ENCODE results near the gene MMP23B.
A peak's percentile ranks its signal among the peaks of the same experiment; 100 is the strongest.
"Not testable (repeated sequence)": the region's sequence is repeated elsewhere in the genome, so short reads cannot be mapped to it uniquely, and the experiment has no call there.

The MMP23B gene

GRCh38 chr1:1631782-1632420 lies at the start of gene MMP23B:
Gene MMP23B, plus strand, starts transcription at chr1:1632173. Its CDS starts 46 bp downstream, at chr1:1632219.
- Histone ChIP-seq H3K4me1 (peaks cover 37% of the 10 kb centered on the region), H3K4me3 (peak within 1 kb of the TSS; percentile 66), H3K27me3 (peaks cover 20% of the 10 kb centered on the region), H3K9ac (no peak within 1 kb of the TSS), H3K36me3 (peaks cover 12% of the 10 kb centered on the region), H3K9me3 (no peaks in the 10 kb centered on the region), H4K20me1 (peaks cover 7% of the 10 kb centered on the region), H3K4me2 (peak within 1 kb of the TSS; percentile 98), H3K27ac (no peak within 1 kb of the TSS)
- TF ChIP-seq Cebpa-rat (IDR thresholded peaks at IDR 0.05): no peak

GRCh38 chr1:1582585-1583346 lies 49.2 kb upstream of the MMP23B start:
- TF ChIP-seq Cebpa-rat (IDR thresholded peaks at IDR 0.05): no peak
- Histone ChIP-seq H3K9ac (no peak overlapping the region), H3K9me3 (no peaks in the 10 kb centered on the region), H3K27me3 (peaks cover 48% of the 10 kb centered on the region), H3K36me3 (no peaks in the 10 kb centered on the region), H3K4me3 (no peak overlapping the region), H4K20me1 (no peaks in the 10 kb centered on the region), H3K27ac (no peak overlapping the region), H3K4me1 (no peaks in the 10 kb centered on the region), H3K4me2 (no peak overlapping the region)

GRCh38 chr1:1583347-1584010 lies 48.5 kb upstream of the MMP23B start:
- no peaks in the 10 kb centered on the region for H4K20me1 ChIP-seq
- no peaks in the 10 kb centered on the region for H3K4me1 ChIP-seq
- H3K4me2 ChIP-seq: no peak overlapping the region
- H3K4me3 ChIP-seq: no peak overlapping the region
- H3K27me3 ChIP-seq: peaks cover 40% of the 10 kb centered on the region
- no peak overlapping the region for H3K9ac ChIP-seq
- no peak for TF ChIP-seq Cebpa-rat (IDR thresholded peaks at IDR 0.05)
- H3K36me3 ChIP-seq: no peaks in the 10 kb centered on the region
- no peak overlapping the region for H3K27ac ChIP-seq
- H3K9me3 ChIP-seq: no peaks in the 10 kb centered on the region

GRCh38 chr1:1591452-1591851 lies 40.5 kb upstream of the MMP23B start:
- Histone ChIP-seq H3K27me3 (no peaks in the 10 kb centered on the region), H3K9me3 (no peaks in the 10 kb centered on the region), H3K36me3 (no peaks in the 10 kb centered on the region), H3K4me3 (no peak overlapping the region), H3K4me1 (peaks cover 9% of the 10 kb centered on the region), H3K4me2 (no peak overlapping the region), H3K9ac (no peak overlapping the region), H3K27ac (no peak overlapping the region), H4K20me1 (no peaks in the 10 kb centered on the region)
- no peak for TF ChIP-seq Cebpa-rat (IDR thresholded peaks at IDR 0.05)

GRCh38 chr1:1593834-1594601 lies 38.0 kb upstream of the MMP23B start:
- Histone ChIP-seq H3K4me3 (no peak overlapping the region), H3K36me3 (no peaks in the 10 kb centered on the region), H3K27ac (no peak overlapping the region), H3K27me3 (peaks cover 17% of the 10 kb centered on the region), H3K4me1 (peaks cover 34% of the 10 kb centered on the region), H3K9ac (peak overlapping the region; percentile 15; the same call in 1 of the 2 replicates), H3K4me2 (no peak overlapping the region), H3K9me3 (no peaks in the 10 kb centered on the region), H4K20me1 (peaks cover 15% of the 10 kb centered on the region)
- TF ChIP-seq Cebpa-rat (IDR thresholded peaks at IDR 0.05): no peak

- Histone ChIP-seq H3K4me1 (peaks cover 35% of the 10 kb centered on the region), H3K9me3 (no peaks in the 10 kb centered on the region), H3K4me2 (no peak overlapping the region), H3K36me3 (no peaks in the 10 kb centered on the region), H3K4me3 (no peak overlapping the region), H3K27me3 (peaks cover 24% of the 10 kb centered on the region), H3K9ac (no peak overlapping the region), H4K20me1 (peaks cover 21% of the 10 kb centered on the region), H3K27ac (no peak overlapping the region)
- TF ChIP-seq Cebpa-rat (IDR thresholded peaks at IDR 0.05): no peak
These were observed 37.2 kb upstream of the MMP23B start for GRCh38 chr1:1594602-1595260.

- not testable (repeated sequence) for H3K9ac ChIP-seq, H3K4me3 ChIP-seq, H3K9me3 ChIP-seq, H3K27ac ChIP-seq, H3K4me2 ChIP-seq, H3K36me3 ChIP-seq
- Histone ChIP-seq H3K27me3 (peaks cover 28% of the 10 kb centered on the region), H4K20me1 (peaks cover 21% of the 10 kb centered on the region), H3K4me1 (peaks cover 34% of the 10 kb centered on the region)
These were observed 36.6 kb upstream of the MMP23B start for GRCh38 chr1:1595341-1595740.

- Histone ChIP-seq H3K4me2 (peak overlapping the region; percentile 91), H3K27ac (no peak overlapping the region), H3K4me3 (no peak overlapping the region), H3K4me1 (peaks cover 47% of the 10 kb centered on the region), H3K36me3 (no peaks in the 10 kb centered on the region), H4K20me1 (peaks cover 21% of the 10 kb centered on the region), H3K9ac (no peak overlapping the region), H3K27me3 (peaks cover 42% of the 10 kb centered on the region), H3K9me3 (no peaks in the 10 kb centered on the region)
- TF ChIP-seq Cebpa-rat (IDR thresholded peaks at IDR 0.05): no peak
These were observed 35.3 kb upstream of the MMP23B start for GRCh38 chr1:1596493-1597274.

Measured in BLaER1 (cell line).